SJSA1 (cell line): Measurements from ENCODE around the gene SMPDL3B. TPM values are rescaled to one million over a fixed set of nuclear protein-coding genes. Genes with fewer than 3 reads are reported as not detected.
A peak's percentile ranks its signal among the peaks of the same experiment; 100 is the strongest.

Source experiments
- DNase-seq, 2 experiments: peaks; one replicate each; pipeline ENCODE4 v3.0.0-alpha.2; 2015 to 2020; ENCODE audit warnings: low spot score in 2 of 2, low read depth in 1 of 2
- H3K27ac ChIP-seq: fragments of 250-450 bp; sonication (Bioruptor Pico); 2 replicates; pipeline ENCODE4 v1.5.1; 2020; ENCODE audit warnings: mild to moderate bottlenecking, moderate library complexity
- H3K27me3 ChIP-seq: fragments of 250-450 bp; sonication (Bioruptor Pico); replicated peaks from 2 replicates; pipeline ENCODE4 v1.5.1; 2020; ENCODE audit warnings: mild to moderate bottlenecking, moderate library complexity
- H3K36me3 ChIP-seq: fragments of 250-450 bp; sonication (Bioruptor Pico); 2 replicates; pipeline ENCODE4 v1.5.1; 2020; ENCODE audit warnings: mild to moderate bottlenecking
- H3K4me1 ChIP-seq: fragments of 250-450 bp; sonication (Bioruptor Pico); replicated peaks from 2 replicates; pipeline ENCODE4 v1.6.1; 2021; ENCODE audit warnings: mild to moderate bottlenecking
- H3K4me3 ChIP-seq: fragments of 250-450 bp; sonication (Bioruptor Pico); 2 replicates; pipeline ENCODE4 v1.5.1; 2020; ENCODE audit warnings: mild to moderate bottlenecking
- H3K9me3 ChIP-seq: fragments of 250-450 bp; sonication (Bioruptor Pico); replicated peaks from 2 replicates; pipeline ENCODE4 v1.5.1; 2020; ENCODE audit warnings: mild to moderate bottlenecking
- total RNA-seq: library from RNA; depleted of rRNA; stranded (reverse); fragments of >200 nt; shearing (Covaris generic); gene quantifications from 2 replicates; pipeline ENCODE4 v1.2.3, GENCODE V29; 2014; rRNA removed

The SMPDL3B gene
- total RNA-seq, result 0.11 TPM in 1 of 2 replicates, not detected in the other

GRCh38 chr1:27934818-27935549, at the start of gene SMPDL3B:
TSS of gene SMPDL3B (plus strand) at chr1:27935000. CDS start at chr1:27935184, 184 bp downstream.
- H3K9me3 ChIP-seq, result no peaks in the 10 kb centered on the region
- no peak within 1 kb of the TSS for H3K27ac ChIP-seq
- no peak within 1 kb of the TSS for H3K4me3 ChIP-seq
- no peaks in the 10 kb centered on the region for H3K36me3 ChIP-seq
- peaks cover 7% of the 10 kb centered on the region; the same call in 1 of the 2 replicates for H3K4me1 ChIP-seq
- H3K27me3 ChIP-seq, result no peaks in the 10 kb centered on the region
- DNase-seq, result no peak

DNA sequence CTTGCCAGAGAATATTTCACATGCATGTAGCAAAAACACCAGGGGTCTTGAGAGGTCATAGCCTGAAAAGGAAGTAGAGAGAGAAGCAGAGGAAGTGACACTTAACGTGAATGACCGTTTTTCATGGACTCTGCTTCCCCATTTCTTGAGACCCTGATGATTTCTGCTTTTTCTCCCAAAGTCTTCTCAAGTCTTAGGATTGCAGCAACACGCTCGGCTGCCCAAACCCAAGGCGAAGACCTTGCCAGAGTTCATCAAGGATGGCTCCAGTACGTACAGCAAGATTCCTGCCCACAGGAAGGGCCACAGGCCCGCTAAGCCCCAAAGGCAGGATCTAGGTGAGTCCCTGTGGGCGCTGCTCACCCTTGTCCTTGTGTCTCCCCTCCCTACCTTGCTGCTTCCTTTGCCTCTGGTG, 49.7 kb upstream of the SMPDL3B start:
- no peaks in the 10 kb centered on the region for H3K4me1 ChIP-seq
- peaks cover 6% of the 10 kb centered on the region; the same call in 1 of the 2 replicates for H3K36me3 ChIP-seq
- H3K9me3 ChIP-seq, result no peaks in the 10 kb centered on the region
- no peaks in the 10 kb centered on the region for H3K27me3 ChIP-seq
- no peak overlapping the region for H3K4me3 ChIP-seq
- DNase-seq, result no peak
- no peak overlapping the region for H3K27ac ChIP-seq

DNA sequence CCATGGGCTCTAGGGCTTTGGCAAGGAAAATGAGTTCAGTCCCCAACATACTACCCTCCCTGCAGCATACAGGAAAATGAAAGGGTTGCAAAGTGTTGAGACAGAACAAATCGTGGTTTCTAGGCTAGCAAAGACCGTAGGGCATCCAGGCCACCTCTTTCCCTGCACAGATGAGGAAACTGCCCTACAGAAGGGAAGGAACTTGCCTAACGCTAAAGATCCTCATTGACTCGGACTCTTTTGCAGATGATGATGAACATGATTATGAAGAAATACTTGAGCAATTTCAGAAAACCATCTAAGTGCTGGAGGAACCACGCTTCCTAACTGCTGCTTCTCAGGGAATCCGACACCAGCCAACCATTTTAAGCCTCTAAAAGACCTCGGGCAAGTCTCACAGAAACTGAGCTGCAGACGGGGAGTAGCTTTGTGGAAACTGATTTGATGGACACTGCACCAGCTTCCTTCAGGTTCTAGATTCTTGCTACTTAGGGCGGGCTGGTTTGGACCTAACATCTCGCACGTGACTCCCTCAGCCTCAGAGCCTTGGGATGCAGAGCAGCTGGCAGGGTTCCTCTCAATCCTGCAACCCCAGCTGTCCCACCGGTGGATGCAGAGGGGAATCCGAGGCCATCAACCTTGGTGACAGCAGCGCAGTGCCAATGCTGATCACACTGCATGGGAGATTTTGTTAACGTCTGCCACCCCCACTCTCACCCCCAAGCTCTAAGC, 49.0 kb upstream of the SMPDL3B start:
- no peak for DNase-seq
- H3K27ac ChIP-seq, result no peak overlapping the region
- H3K36me3 ChIP-seq, result peaks cover 10% of the 10 kb centered on the region
- H3K4me1 ChIP-seq, result no peaks in the 10 kb centered on the region
- H3K9me3 ChIP-seq, result no peaks in the 10 kb centered on the region
- no peak overlapping the region for H3K4me3 ChIP-seq
- H3K27me3 ChIP-seq, result no peaks in the 10 kb centered on the region

DNA sequence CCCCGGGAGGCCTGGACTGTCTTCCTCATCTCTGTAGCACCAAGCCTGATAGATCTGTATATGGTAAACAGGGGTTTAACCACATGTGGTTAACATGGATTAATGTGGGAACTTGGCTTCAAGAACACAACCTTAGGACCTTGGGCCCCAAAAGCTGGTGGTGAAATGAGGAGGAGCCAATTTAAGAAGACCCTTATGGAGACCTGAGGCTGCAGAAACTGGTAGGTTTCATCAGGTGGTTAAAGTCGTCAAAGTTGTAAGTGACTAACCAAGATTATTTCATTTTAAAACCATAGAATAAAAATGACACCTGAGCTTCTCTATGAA, 48.5 kb upstream of the SMPDL3B start:
- peaks cover 15% of the 10 kb centered on the region for H3K36me3 ChIP-seq
- no peak for DNase-seq
- H3K27ac ChIP-seq, result no peak overlapping the region
- H3K9me3 ChIP-seq, result no peaks in the 10 kb centered on the region
- H3K4me3 ChIP-seq, result no peak overlapping the region
- no peaks in the 10 kb centered on the region for H3K27me3 ChIP-seq
- no peaks in the 10 kb centered on the region for H3K4me1 ChIP-seq

DNA sequence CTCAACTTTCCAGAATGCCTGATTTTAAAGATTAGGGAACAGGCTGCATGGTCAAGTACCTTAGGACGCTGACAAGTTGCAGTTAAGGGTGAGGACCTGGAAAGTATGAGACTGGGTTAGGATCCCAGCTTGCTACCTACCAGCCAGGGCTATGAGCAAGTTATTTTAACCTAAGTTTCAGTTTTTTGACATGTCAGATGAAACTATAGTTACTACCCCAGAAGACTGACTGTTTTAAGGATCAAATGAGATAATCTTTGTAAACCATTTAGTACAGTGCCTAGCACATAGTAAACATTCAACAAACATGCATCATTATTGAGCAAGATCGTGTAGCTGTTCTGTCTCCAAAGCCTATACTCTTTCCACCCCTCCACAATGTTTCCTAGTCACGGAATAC, 48.1 kb upstream of the SMPDL3B start:
- no peak overlapping the region for H3K4me3 ChIP-seq
- H3K27ac ChIP-seq, result no peak overlapping the region
- H3K27me3 ChIP-seq, result no peaks in the 10 kb centered on the region
- no peaks in the 10 kb centered on the region for H3K4me1 ChIP-seq
- DNase-seq, result no peak
- peaks cover 19% of the 10 kb centered on the region for H3K36me3 ChIP-seq
- H3K9me3 ChIP-seq, result no peaks in the 10 kb centered on the region

DNA sequence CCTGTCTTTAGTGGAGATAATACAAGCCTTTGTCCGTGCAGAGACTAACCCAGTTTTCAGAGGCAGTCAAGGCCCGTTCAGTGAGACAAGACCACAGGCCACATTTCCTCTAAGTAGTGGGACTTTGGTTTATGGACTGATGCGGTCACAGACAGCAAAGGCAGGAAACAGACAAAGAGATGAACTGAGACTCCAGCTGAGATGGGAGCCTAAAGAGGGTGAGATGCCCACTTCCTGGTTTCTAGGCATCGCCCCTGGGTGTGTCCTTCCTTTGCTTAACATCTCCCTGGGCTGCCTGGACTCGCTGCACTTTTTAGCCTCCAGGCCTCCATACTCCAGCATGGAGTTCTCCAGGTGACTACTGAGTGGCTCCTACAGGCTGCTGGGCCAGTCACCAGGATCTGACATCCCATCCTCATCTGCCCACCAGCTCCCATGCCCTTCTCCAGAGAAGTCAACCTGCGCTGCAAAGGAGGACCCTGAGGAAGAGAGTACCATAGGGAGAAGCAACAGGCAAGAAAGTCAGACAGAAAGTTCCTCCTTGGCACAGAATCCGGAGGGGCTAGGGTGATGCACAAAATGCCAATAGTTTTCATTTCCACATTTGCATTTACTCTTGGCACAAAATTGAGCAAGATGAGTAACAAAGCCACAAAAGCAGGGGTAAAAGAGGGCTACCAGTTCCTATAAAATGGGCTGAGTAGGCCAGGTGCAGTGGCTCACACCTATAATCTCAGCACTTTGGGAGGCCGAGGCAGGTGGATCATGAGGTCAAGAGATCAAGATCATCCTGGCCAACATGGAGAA, 47.4 kb upstream of the SMPDL3B start:
- Histone ChIP-seq H3K4me3 (no peak overlapping the region), H3K36me3 (peaks cover 26% of the 10 kb centered on the region), H3K27ac (no peak overlapping the region), H3K27me3 (no peaks in the 10 kb centered on the region), H3K9me3 (no peaks in the 10 kb centered on the region), H3K4me1 (no peaks in the 10 kb centered on the region)
- no peak for DNase-seq

DNA sequence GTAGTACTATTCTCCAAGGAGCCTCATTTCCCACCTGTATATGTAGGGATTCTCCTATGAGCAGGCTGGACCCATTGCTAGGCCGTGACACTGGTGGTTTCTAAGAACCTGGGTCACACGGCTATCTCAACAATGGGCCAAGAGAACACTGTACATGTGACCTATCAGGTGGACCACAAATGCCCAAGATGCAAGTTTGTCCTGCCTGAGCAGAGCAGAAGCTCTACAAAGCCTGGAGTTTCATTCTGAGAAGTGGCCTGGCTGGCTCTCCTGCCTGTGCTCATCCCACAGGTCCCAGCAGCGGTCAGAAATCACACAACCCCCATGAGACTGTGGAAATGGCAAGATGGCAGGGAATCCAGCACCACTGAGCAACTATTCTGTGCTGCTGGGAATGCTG, 45.3 kb upstream of the SMPDL3B start:
- no peak overlapping the region for H3K27ac ChIP-seq
- H3K4me3 ChIP-seq, result no peak overlapping the region
- no peaks in the 10 kb centered on the region for H3K9me3 ChIP-seq
- peaks cover 45% of the 10 kb centered on the region for H3K36me3 ChIP-seq
- H3K27me3 ChIP-seq, result no peaks in the 10 kb centered on the region
- DNase-seq, result no peak
- H3K4me1 ChIP-seq, result no peaks in the 10 kb centered on the region

GRCh38 chr1:27891196-27891889, 43.5 kb upstream of the SMPDL3B start:
- Histone ChIP-seq H3K36me3 (peaks cover 62% of the 10 kb centered on the region), H3K9me3 (no peaks in the 10 kb centered on the region), H3K27me3 (no peaks in the 10 kb centered on the region), H3K4me3 (no peak overlapping the region), H3K27ac (no peak overlapping the region), H3K4me1 (no peaks in the 10 kb centered on the region)
- no peak for DNase-seq

- Histone ChIP-seq H3K27me3 (no peaks in the 10 kb centered on the region), H3K9me3 (no peaks in the 10 kb centered on the region), H3K4me3 (no peak overlapping the region), H3K4me1 (no peaks in the 10 kb centered on the region), H3K27ac (no peak overlapping the region), H3K36me3 (peaks cover 80% of the 10 kb centered on the region)
- no peak for DNase-seq
These were observed 40.3 kb upstream of the SMPDL3B start for GRCh38 chr1:27894521-27894920.

- Histone ChIP-seq H3K4me3 (no peak overlapping the region), H3K9me3 (no peaks in the 10 kb centered on the region), H3K27ac (no peak overlapping the region), H3K4me1 (no peaks in the 10 kb centered on the region), H3K27me3 (no peaks in the 10 kb centered on the region), H3K36me3 (peaks cover 45% of the 10 kb centered on the region)
- DNase-seq, result no peak
These were observed 28.0 kb upstream of the SMPDL3B start for GRCh38 chr1:27906759-27907158.

GRCh38 chr1:27912429-27912828, 22.4 kb upstream of the SMPDL3B start:
- Histone ChIP-seq H3K4me1 (peaks cover 3% of the 10 kb centered on the region; the same call in 1 of the 2 replicates), H3K9me3 (peaks cover 6% of the 10 kb centered on the region), H3K4me3 (no peak overlapping the region), H3K27ac (no peak overlapping the region), H3K27me3 (no peaks in the 10 kb centered on the region), H3K36me3 (peaks cover 19% of the 10 kb centered on the region)
- DNase-seq, result no peak

- peaks cover 6% of the 10 kb centered on the region for H3K9me3 ChIP-seq
- H3K4me3 ChIP-seq, result peak overlapping the region; percentile 64
- peaks cover 3% of the 10 kb centered on the region for H3K36me3 ChIP-seq
- H3K27me3 ChIP-seq, result peaks cover 3% of the 10 kb centered on the region; the same call in 1 of the 2 replicates
- H3K4me1 ChIP-seq, result peaks cover 3% of the 10 kb centered on the region; the same call in 1 of the 2 replicates
- DNase-seq, result no peak
- no peak overlapping the region for H3K27ac ChIP-seq
These were observed 19.7 kb upstream of the SMPDL3B start for GRCh38 chr1:27915082-27915575.

- no peak for DNase-seq
- Histone ChIP-seq H3K4me1 (no peaks in the 10 kb centered on the region), H3K9me3 (no peaks in the 10 kb centered on the region), H3K4me3 (no peak overlapping the region), H3K27ac (no peak overlapping the region), H3K36me3 (no peaks in the 10 kb centered on the region), H3K27me3 (peaks cover 3% of the 10 kb centered on the region; the same call in 1 of the 2 replicates)
These were observed 12.5 kb upstream of the SMPDL3B start for GRCh38 chr1:27922272-27922671.
